Stimulated activated CD4-positive, alpha-beta T cell treated with anti-CD3 and anti-CD28 coated beads, Interleukin-2, amount 100 ng/mL, for 24 hours (primary cell): ENCODE measurements around the gene SUPT20H.
A peak's percentile ranks its signal among the peaks of the same experiment; 100 is the strongest.

Experiments
- DNase-seq, 2 donors: peaks; one replicate each; pipeline ENCODE4 v3.0.0-alpha.2; 2020

The SUPT20H gene

GRCh38 chr13:37058910-37059847, at the start of gene SUPT20H:
SUPT20H (minus strand) TSS chr13:37059688; CDS start chr13:37051490, 8,198 bp downstream.
- DNase-seq, result peak; percentile 95

GRCh38 chr13:37109051-37109678, 49.7 kb upstream of the SUPT20H start:
- DNase-seq, result no peak

DNA sequence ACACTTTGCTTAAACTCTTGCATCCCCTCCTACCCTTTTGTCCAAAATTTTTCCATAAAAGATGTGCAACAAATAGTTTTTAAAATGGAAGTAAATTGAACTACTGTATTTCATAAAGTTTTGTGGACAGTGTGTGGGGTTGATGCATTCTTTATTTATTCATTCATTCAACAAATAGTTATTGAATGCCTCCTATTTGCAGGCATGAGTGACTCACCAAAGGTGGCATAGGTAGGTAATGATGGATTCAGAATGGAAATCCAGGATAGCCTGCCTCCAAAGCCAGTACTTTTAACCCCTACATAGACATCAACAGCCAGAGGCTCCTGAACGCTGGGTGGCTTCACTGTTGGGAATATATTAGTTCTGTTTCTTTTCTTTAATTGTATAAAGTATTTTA, 48.4 kb upstream of the SUPT20H start:
- no peak for DNase-seq

DNA sequence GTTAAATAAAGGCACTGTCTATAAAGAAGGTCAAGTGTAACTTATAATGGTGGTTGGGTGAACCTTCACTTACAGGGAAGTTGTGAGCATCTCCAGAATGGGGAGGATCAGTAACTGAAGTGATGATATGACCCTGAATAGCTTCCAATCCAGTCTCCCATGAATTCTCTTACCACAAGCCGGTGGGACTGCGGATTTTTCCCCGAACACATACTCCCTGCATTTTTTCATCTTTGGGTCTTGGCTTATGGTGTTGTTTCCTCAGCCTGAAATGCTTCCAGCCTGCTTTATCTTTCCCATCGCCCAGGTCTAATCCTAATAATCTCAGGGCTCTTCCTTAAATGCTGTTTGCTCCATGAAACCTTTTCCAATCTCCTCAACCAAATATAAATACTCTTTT, 48.0 kb upstream of the SUPT20H start:
- DNase-seq, result no peak

DNA sequence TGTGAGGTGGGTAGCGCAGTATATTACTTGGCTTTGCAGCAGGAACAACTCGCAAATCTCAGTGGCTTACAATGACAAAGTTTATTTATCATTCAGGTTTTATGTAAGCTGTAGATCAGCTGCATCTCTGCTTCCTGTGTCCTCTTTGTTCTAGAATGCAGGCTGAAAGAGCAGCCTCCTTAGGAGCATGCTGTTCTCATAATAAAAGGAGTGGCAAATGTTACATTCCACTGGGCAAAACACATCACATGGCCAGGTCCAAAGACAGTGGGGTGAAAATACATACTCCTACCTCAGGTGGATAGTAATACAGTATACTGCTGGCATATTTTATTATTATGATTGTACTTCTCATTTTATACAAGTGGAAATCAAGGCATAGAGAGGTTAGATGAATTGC, 47.2 kb upstream of the SUPT20H start:
- no peak for DNase-seq

GRCh38 chr13:37105251-37105714, 45.8 kb upstream of the SUPT20H start, which contains the start of gene CSNK1A1L:
CSNK1A1L (minus strand) TSS chr13:37105664; CDS start chr13:37105256, 408 bp downstream.
- no peak for DNase-seq

- DNase-seq, result no peak
Measured at GRCh38 chr13:37102896-37103295, 43.4 kb upstream of the SUPT20H start.

- DNase-seq, result no peak
Measured at GRCh38 chr13:37101201-37101600, 41.7 kb upstream of the SUPT20H start.

DNA sequence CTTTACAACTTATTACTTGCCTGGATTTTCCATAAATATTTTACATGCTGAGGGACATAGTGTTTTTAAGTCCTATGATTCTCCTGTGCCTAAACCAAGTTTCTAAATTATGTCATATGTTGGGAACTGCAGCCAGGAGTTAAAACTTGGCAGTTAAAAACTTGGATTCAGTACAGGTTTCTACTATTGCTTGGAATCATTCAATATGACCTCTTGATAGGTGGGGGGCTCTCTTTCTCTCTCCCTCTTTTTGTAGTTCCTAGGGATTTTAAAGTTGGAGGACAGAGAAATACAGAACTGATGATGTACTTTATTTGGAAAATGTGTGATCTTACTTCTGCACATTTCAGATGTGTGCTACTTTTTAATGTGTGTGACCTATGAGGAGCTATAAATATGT, 41.2 kb upstream of the SUPT20H start:
- DNase-seq, result no peak

- no peak for DNase-seq
Measured at GRCh38 chr13:37097076-37097475, 37.6 kb upstream of the SUPT20H start.

DNA sequence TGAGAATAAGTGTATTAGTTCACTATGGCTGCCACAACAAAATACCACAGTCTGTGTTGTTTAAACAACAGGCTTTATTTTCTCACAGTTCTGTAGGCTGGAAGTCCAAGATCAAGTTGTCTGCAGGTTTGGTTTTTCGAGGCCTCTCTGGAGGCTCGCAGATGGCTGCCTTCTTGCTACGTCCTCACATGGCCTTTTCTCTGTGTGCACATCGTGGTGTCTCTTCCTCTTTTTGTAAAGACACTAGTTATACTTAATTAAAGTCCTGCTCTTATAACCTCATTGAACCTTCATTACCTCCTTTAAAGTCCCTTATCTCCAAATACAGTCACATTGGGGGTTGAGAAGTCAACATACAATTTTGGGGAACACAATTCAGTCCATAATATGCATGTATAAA, 35.4 kb upstream of the SUPT20H start:
- no peak for DNase-seq

DNA sequence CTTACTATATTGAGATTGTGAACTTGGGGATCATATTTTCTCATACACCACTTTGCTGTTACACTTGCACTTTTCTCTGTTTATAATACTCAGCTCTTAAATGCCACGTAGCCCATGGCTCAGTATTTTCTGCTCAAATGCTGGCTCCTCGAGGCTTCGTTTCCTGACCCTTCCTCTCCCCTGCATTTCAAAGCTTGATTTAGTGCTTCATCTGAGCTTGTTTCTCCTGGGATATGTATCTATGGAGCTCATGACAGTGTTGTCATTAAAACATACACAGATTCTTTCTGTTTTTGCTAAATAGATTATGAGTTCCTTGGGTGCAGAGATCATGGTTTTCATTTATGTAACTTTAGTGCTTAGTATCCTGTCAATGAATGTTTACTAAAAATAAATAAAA, 34.6 kb upstream of the SUPT20H start:
- DNase-seq, result no peak

- DNase-seq, result no peak
Measured at GRCh38 chr13:37091835-37092234, 32.3 kb upstream of the SUPT20H start.

GRCh38 chr13:37090912-37091311, 31.4 kb upstream of the SUPT20H start:
- DNase-seq, result no peak

GRCh38 chr13:37089495-37089894, 30.0 kb upstream of the SUPT20H start:
- DNase-seq, result no peak

DNA sequence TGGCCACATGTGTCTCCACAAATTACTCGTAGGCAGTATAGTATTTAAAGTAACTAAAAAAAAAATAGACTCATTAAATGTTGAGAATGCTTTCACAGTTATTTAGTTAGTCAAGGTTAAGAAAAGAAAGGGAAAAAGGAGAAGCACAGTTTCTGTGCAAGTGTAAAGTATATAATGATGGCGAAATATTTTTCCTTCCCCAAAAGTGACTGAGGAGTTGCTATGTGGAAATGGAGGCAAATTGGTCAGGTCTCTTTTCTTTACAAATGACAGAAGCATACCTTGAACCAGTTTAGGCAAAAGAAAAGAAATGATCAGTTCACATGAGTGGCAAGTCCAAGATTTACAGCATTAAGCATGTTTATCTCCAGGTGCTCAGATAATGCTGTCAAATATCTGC, 28.0 kb upstream of the SUPT20H start:
- DNase-seq, result no peak

- DNase-seq, result no peak
Measured at GRCh38 chr13:37085606-37086005, 26.1 kb upstream of the SUPT20H start.

GRCh38 chr13:37076818-37077217, 17.3 kb upstream of the SUPT20H start:
- DNase-seq, result no peak

DNA sequence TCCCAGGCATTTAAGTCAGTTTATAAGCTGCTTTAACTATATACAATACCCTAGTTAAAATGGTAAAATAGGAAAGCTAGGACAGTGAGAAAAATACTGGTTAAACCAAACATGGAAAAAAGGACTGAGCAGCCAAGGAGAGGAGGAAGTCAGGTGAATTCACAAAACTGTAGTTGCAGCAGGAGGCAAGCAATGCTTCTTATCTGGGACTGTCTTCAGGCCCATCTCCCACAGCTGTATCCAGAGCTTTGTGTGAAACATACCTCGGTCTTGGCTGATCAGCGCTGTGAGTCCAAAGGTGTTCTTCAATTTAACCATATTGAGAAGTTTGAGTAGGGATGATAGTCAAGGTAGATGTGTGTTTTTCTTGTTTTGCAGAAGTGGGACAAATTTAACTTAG, 15.7 kb upstream of the SUPT20H start:
- DNase-seq, result no peak

DNA sequence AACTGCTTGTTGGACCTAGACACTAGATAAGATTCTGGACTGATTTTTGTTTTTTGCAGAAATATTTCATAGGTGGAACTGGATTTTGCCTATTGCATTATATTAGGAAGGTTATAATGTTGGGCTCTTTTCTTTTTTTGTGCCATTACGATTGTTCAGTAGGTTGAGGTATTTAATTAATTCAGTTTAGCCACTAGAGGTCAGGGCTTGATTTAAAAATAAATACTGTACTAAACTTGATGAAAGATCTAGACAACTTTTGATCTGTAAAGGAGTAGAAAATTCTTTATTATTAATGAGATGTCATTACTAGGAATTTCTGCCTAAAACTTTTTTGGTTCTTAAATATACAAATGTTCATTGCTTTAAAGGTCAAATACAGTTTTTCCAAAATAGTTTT, 15.2 kb upstream of the SUPT20H start:
- no peak for DNase-seq

- no peak for DNase-seq
Measured at GRCh38 chr13:37072024-37072423, 12.5 kb upstream of the SUPT20H start.

DNA sequence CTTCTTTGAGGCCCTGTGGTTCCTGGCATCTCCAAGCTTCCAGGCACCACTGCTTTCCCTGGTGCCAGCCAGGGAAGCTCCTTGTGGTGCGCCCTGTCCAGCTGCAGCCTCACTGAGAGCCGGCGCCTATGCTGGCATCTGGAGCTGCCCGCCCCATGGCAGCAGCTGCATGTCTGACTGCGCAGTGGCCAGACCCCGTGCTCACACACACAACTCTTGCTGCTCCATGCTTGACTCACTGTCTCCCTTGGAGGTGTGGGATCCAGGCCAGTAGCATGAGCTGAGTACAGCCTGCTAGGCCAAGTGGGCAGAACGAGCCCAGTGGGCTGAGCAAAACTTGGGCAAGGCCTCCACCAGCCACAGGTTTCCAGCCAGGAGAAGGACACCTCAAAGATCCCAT, 11.5 kb upstream of the SUPT20H start:
- DNase-seq, result no peak

- DNase-seq, result no peak
Measured at GRCh38 chr13:37070145-37070695, 10.7 kb upstream of the SUPT20H start.

- no peak for DNase-seq
Measured at GRCh38 chr13:37069597-37070103, 10.2 kb upstream of the SUPT20H start.
